Osteoblast (primary cell): ENCODE data around the gene HAUS3. TPM values are rescaled to one million over a fixed set of nuclear protein-coding genes. Genes with fewer than 3 reads are reported as not detected.
"Not testable (repeated sequence)": the region's sequence is repeated elsewhere in the genome, so short reads cannot be mapped to it uniquely, and the experiment has no call there.

Experiments
- DNase-seq: peaks from one replicate; pipeline ENCODE4 v3.0.0; 2011; ENCODE audit warnings: low spot score, mixed read lengths; ENCODE audit not compliant: insufficient read length; ENCODE audit errors: missing footprints
- H2AFZ ChIP-seq: 2 replicates; pipeline ENCODE4 v1.6.0; 2011; ENCODE audit warnings: mild to moderate bottlenecking, low read length
- H3K27ac ChIP-seq: 2 replicates; pipeline ENCODE4 v1.5.1; 2011; ENCODE audit warnings: mild to moderate bottlenecking, low read depth, low read length, moderate library complexity
- H3K27me3 ChIP-seq: 2 replicates; pipeline ENCODE4 v1.6.0; 2012; ENCODE audit warnings: mild to moderate bottlenecking, control low read depth, inconsistent platforms, low read length, moderate library complexity; ENCODE audit not compliant: insufficient read depth
- H3K36me3 ChIP-seq: 2 replicates; pipeline ENCODE4 v1.5.1; 2011; ENCODE audit warnings: mild to moderate bottlenecking, low read length, control low read depth, moderate library complexity; ENCODE audit not compliant: insufficient read depth
- H3K4me1 ChIP-seq: 2 replicates; pipeline ENCODE4 v1.5.1; 2011; ENCODE audit warnings: mild to moderate bottlenecking, low read length, control low read depth, moderate library complexity; ENCODE audit not compliant: insufficient read depth
- H3K4me2 ChIP-seq: 2 replicates; pipeline ENCODE4 v1.6.0; 2011; ENCODE audit warnings: mild to moderate bottlenecking, low read length; ENCODE audit not compliant: insufficient read depth
- H3K4me3 ChIP-seq: fragments of 200-600 bp; sonication (generic); 3 replicates; pipeline ENCODE4 v1.5.1; 2012; ENCODE audit warnings: mild to moderate bottlenecking, low read length, inconsistent platforms; ENCODE audit not compliant: insufficient read depth
- H3K79me2 ChIP-seq: 2 replicates; pipeline ENCODE4 v1.6.0; 2012; ENCODE audit warnings: mild to moderate bottlenecking, low read length, control low read depth, inconsistent platforms; ENCODE audit not compliant: insufficient read depth
- H3K9me3 ChIP-seq: 2 replicates; pipeline ENCODE4 v1.5.1; 2011; ENCODE audit warnings: low read depth, low read length, control low read depth
- H4K20me1 ChIP-seq: 2 replicates; pipeline ENCODE4 v1.6.0; 2012; ENCODE audit warnings: mild to moderate bottlenecking, low read length, control low read depth; ENCODE audit not compliant: insufficient read depth
- total RNA-seq: library from RNA; depleted of rRNA; stranded (reverse); fragments of >200 nt; gene quantifications from 2 replicates; pipeline ENCODE4 v1.2.3, GENCODE V29; 2012
- TF ChIP-seq, protein P1 (sequence below): IDR thresholded peaks from 2 replicates; pipeline ENCODE4 v1.5.1; 2011; ENCODE audit warnings: mild to moderate bottlenecking, low read depth, low read length, moderate library complexity; ENCODE audit errors: extremely low read depth

The HAUS3 gene
- total RNA-seq, 1 donor = 8.7 TPM

DNA sequence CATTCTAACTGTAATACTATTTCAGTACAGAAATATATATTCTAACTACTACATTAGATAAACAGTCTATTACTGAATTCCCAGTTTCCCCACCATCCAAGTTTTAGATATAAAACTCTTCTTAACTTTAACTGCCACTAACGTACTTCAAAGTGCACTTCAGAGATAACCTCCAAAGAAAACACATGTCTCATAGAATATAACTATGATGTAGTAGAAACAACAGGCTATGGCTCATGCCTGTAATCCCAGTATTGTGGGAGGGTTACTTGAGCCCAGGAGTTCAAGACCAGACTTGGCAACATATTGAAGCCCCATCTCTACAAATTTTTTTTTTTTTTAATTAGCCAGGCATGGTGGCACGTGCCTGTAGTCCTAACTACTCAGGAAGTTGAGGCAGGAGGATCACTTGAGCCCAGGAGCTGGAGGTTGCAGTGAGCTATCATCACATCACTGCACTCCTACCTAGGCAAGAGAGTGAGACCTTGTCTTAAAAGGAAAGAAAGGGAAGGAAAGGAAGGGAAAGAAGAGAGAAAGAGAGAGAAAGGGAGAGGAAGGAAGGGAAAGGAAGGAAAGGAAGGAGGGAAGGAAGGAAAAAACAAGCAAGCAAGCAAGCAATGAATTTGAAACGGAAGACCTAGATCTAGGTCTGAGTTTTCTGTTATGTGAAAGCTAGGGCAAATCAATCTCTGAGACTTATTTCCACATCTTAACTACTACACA is 4.8 kb downstream of the HAUS3 start:
- Histone ChIP-seq H3K4me2 (no peak overlapping the region), H4K20me1 (peaks cover 15% of the 10 kb centered on the region), H3K36me3 (peaks cover 18% of the 10 kb centered on the region), H3K4me3 (no peak overlapping the region), H3K4me1 (peaks cover 22% of the 10 kb centered on the region), H2AFZ (no peak overlapping the region), H3K79me2 (peaks cover 59% of the 10 kb centered on the region), H3K27me3 (no peaks in the 10 kb centered on the region), H3K9me3 (no peaks in the 10 kb centered on the region), H3K27ac (no peak overlapping the region)
- TF ChIP-seq, protein P1, sequence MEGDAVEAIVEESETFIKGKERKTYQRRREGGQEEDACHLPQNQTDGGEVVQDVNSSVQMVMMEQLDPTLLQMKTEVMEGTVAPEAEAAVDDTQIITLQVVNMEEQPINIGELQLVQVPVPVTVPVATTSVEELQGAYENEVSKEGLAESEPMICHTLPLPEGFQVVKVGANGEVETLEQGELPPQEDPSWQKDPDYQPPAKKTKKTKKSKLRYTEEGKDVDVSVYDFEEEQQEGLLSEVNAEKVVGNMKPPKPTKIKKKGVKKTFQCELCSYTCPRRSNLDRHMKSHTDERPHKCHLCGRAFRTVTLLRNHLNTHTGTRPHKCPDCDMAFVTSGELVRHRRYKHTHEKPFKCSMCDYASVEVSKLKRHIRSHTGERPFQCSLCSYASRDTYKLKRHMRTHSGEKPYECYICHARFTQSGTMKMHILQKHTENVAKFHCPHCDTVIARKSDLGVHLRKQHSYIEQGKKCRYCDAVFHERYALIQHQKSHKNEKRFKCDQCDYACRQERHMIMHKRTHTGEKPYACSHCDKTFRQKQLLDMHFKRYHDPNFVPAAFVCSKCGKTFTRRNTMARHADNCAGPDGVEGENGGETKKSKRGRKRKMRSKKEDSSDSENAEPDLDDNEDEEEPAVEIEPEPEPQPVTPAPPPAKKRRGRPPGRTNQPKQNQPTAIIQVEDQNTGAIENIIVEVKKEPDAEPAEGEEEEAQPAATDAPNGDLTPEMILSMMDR = no peak
- no peak for DNase-seq

DNA sequence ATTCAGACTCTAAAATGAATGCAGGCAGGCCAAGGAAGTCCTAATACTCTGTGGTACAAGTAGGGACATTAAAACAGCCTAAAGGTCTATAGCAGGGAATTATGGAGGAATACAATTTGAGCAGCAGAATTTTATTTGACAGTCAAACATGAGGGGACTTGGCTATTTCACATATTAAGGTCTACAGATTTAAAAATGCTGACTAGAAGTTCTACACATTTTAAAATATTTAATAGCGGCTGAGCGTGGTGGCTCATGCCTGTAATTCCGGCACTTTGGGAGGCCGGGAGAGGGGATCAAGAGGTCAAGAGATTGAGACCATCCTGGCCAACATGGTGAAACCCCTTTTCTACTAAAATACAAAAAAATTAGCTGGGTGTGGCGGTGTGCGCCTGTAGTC is 10.8 kb downstream of the HAUS3 start:
- H2AFZ ChIP-seq = no peak overlapping the region

DNA sequence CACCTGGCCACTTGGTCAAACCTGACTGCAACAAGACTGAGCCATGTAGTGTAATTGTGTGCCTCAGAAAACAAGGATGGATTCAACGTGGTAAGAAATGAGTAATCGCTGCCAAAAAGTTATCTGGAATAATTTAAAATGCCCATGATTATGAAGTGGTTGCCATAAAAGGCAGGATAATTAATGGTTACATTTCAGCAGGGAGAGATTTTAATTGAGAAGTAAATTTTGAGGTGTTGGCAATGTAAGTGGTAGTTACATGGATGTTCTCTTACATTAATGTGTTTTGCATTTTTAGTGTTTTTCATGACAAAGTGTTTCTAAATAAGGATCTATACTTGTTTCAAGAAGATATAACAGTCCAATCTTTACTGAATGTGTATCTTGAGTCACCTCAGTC is 15.7 kb downstream of the HAUS3 start:
- Histone ChIP-seq H3K36me3 (peaks cover 3% of the 10 kb centered on the region), H3K79me2 (no peaks in the 10 kb centered on the region), H3K27me3 (no peaks in the 10 kb centered on the region), H3K9me3 (no peaks in the 10 kb centered on the region), H3K27ac (no peak overlapping the region), H3K4me2 (no peak overlapping the region), H2AFZ (no peak overlapping the region), H4K20me1 (no peaks in the 10 kb centered on the region), H3K4me1 (no peaks in the 10 kb centered on the region), H3K4me3 (no peak overlapping the region)
- TF ChIP-seq, protein P1 = no peak
- DNase-seq = no peak

More for the DNA sequence above, 10.8 kb downstream of the HAUS3 start:
- no peak for DNase-seq
- Histone ChIP-seq H3K27me3 (no peaks in the 10 kb centered on the region), H3K4me3 (no peak overlapping the region), H3K27ac (no peak overlapping the region), H3K36me3 (peaks cover 19% of the 10 kb centered on the region), H3K4me1 (no peaks in the 10 kb centered on the region), H4K20me1 (no peaks in the 10 kb centered on the region), H3K79me2 (peaks cover 9% of the 10 kb centered on the region), H3K9me3 (no peaks in the 10 kb centered on the region), H3K4me2 (no peak overlapping the region)
- TF ChIP-seq, protein P1 = no peak

DNA sequence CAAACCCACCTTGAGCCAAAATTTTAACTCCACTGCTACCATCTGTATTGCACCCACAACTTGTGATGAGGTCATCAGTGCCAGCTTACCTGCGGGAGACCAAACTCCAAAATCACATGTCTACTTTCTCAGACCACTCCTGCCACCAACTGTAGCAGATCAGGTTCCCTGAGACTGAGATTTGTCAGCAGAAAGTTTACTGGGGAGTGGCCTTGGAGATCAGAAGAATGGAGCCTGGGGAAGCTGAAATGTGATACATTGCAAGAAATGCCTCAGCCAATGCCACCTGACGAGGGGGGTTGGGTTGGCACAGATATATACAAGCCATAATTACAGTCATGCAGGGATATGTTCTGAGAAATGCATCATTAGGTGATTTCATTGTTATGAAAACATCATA is 19.1 kb downstream of the HAUS3 start:
- Histone ChIP-seq H3K9me3 (no peaks in the 10 kb centered on the region), H3K27me3 (no peaks in the 10 kb centered on the region), H3K4me1 (peaks cover 4% of the 10 kb centered on the region), H3K4me2 (no peak overlapping the region), H3K36me3 (no peaks in the 10 kb centered on the region), H2AFZ (no peak overlapping the region), H3K4me3 (no peak overlapping the region), H3K79me2 (no peaks in the 10 kb centered on the region), H3K27ac (no peak overlapping the region), H4K20me1 (no peaks in the 10 kb centered on the region)
- no peak for DNase-seq
- TF ChIP-seq, protein P1 = no peak

DNA sequence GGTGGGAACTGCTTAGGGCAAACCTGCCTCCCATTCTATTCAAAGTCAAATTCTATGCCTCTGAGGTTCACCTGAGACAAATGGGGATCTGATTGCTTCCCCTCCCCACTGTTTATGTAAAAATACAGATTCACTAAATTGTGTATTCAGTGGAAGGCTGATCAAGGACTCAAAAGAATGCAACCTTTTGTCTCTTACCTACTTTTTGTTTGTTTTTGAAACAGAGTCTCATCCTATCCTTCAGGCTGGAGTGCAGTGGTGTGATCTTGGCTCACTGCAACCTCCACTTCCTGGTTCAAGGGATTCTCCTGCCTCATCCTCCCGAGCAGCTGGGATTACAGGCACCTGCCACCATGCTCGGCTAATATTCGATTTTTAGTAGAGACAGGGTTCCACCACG is 20.5 kb downstream of the HAUS3 start:
- not testable (repeated sequence) for H3K4me2 ChIP-seq, DNase-seq, H3K27ac ChIP-seq, H3K9me3 ChIP-seq, H2AFZ ChIP-seq, H3K4me1 ChIP-seq, H3K79me2 ChIP-seq, H3K36me3 ChIP-seq, H3K27me3 ChIP-seq, H3K4me3 ChIP-seq, H4K20me1 ChIP-seq
